ENCODE measurements around the gene CTIF. TPM values are rescaled to one million over a fixed set of nuclear protein-coding genes. Genes with fewer than 3 reads are reported as not detected.

The CTIF gene
- total RNA-seq, 5 donors from 2014 or later (not counting 1 experiment from before 2014, with no cell fraction given), result 3.2 to 6.7 (median 4.7) TPM

DNA sequence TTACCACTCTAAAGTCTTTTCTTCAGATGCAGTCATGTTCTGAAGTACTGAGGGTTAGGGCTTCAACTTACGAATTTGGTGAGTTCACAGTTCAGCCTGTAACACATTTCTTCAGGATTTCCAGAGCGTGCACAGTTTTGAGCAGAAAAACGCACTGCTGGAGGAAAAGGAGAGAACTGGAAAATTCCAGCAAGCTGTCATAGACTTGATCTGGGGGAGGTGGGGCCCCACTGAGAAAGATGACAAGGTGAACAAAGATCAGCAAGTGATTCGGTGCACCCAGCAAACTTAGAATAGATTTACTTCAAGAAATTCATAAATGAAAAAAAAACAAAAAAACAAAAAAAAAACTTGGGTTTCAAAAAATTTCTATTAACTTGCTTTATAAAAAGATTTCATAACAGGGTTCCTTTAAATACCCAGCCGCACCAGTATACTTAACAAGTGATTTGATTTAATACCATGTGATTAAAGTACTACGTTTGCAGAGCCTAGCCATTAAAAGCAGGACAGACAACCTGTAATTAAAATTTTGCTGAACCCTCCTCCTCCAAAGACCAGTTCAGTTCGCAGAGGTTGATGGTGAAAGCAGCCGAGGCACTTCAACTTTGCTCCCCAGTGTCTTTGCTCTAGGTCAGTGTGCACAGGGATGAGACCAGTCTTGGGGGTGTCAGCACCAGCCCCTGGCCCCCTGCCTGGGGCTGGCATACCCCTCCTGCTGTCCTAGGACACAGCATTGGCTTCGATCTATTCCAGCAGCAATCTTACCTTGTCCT lies 30.5 kb downstream of the CTIF start:
- no peak overlapping the region for H3K4me3 ChIP-seq (ENCODE audit: control insufficient read depth in 1 of 2, extremely low read depth in 1 of 2, low read length in 1 of 2)
- H3K36me3 Mint-ChIP-seq, result no peaks in the 10 kb centered on the region
- POLR2A ChIA-PET, result no interaction called here
- H3K4me1 Mint-ChIP-seq, result no peaks in the 10 kb centered on the region
- H3K9me3 ChIP-seq, result no peaks in the 10 kb centered on the region
- peaks cover 2 to 3% of the 10 kb centered on the region in 2 donors for H3K27me3 Mint-ChIP-seq
- WGBS (ENCODE audit: insufficient coverage), result 90% methylated on average over 4 of the region's 9 CpGs
- peaks cover 0 to 10% of the 10 kb centered on the region in 2 experiments for H3K27me3 ChIP-seq (replicated peaks in 1 of 2; ENCODE audit: control insufficient read depth in 2 of 2, extremely low read depth in 1 of 2, insufficient read depth in 2 of 2, low read length in 1 of 2)
- no peaks in the 10 kb centered on the region for H3K36me3 ChIP-seq (ENCODE audit: control insufficient read depth in 2 of 2, extremely low read depth in 1 of 2, insufficient read depth in 1 of 2, low read length in 1 of 2)
- DNase-seq (no peak), ATAC-seq (replicated peaks in 1 of 4) (no peak)
- no peak overlapping the region for H3K27ac ChIP-seq (ENCODE audit: low read length)
- CTCF ChIA-PET, result no interaction called here
- H3K4me3 Mint-ChIP-seq, result no peak overlapping the region
- H3K27ac Mint-ChIP-seq, result no peak overlapping the region
- no peaks in the 10 kb centered on the region for H3K4me1 ChIP-seq (ENCODE audit: control insufficient read depth in 1 of 2, extremely low read depth in 1 of 2, insufficient read depth in 2 of 2, low read length in 2 of 2)
- peaks cover 0 to 5% (median 2%) of the 10 kb centered on the region in 3 donors for H3K9me3 Mint-ChIP-seq

- Mint-ChIP-seq H3K36me3 (no peaks in the 10 kb centered on the region), H3K4me1 (no peaks in the 10 kb centered on the region), H3K9me3 (peaks cover 0 to 5% (median 2%) of the 10 kb centered on the region in 3 donors), H3K4me3 (no peak overlapping the region), H3K27ac (no peak overlapping the region), H3K27me3 (peaks cover 2 to 3% of the 10 kb centered on the region in 2 donors)
- H3K36me3 ChIP-seq (ENCODE audit: control insufficient read depth in 2 of 2, extremely low read depth in 1 of 2, insufficient read depth in 1 of 2, low read length in 1 of 2), result no peaks in the 10 kb centered on the region
- no CpG with 5 or more reads among the region's 4 CpGs for WGBS (ENCODE audit: insufficient coverage)
- H3K27me3 ChIP-seq (replicated peaks in 1 of 2; ENCODE audit: control insufficient read depth in 2 of 2, extremely low read depth in 1 of 2, insufficient read depth in 2 of 2, low read length in 1 of 2), result peaks cover 0 to 10% of the 10 kb centered on the region in 2 experiments
- H3K27ac ChIP-seq (ENCODE audit: low read length), result no peak overlapping the region
- H3K9me3 ChIP-seq, result no peaks in the 10 kb centered on the region
- H3K4me1 ChIP-seq (ENCODE audit: control insufficient read depth in 1 of 2, extremely low read depth in 1 of 2, insufficient read depth in 2 of 2, low read length in 2 of 2), result no peaks in the 10 kb centered on the region
- DNase-seq (no peak), ATAC-seq (replicated peaks in 1 of 4) (no peak)
- ChIA-PET POLR2A (no interaction called here), CTCF (no interaction called here)
- H3K4me3 ChIP-seq (ENCODE audit: control insufficient read depth in 1 of 2, extremely low read depth in 1 of 2, low read length in 1 of 2), result no peak overlapping the region
These were observed 31.1 kb downstream of the CTIF start for GRCh38 chr18:48569915-48570264.

- Mint-ChIP-seq H3K4me1 (no peaks in the 10 kb centered on the region), H3K4me3 (no peak overlapping the region), H3K9me3 (peaks cover 0 to 5% (median 2%) of the 10 kb centered on the region in 3 donors), H3K27ac (no peak overlapping the region), H3K27me3 (peaks cover 2 to 3% of the 10 kb centered on the region in 2 donors), H3K36me3 (no peaks in the 10 kb centered on the region)
- no peak for ATAC-seq (replicated peaks in 1 of 4)
- H3K36me3 ChIP-seq (ENCODE audit: control insufficient read depth in 2 of 2, extremely low read depth in 1 of 2, insufficient read depth in 1 of 2, low read length in 1 of 2), result no peaks in the 10 kb centered on the region
- POLR2A ChIA-PET, result no interaction called here
- 95% methylated on average over 6 of the region's 6 CpGs for WGBS (ENCODE audit: insufficient coverage)
- H3K27ac ChIP-seq (ENCODE audit: low read length), result no peak overlapping the region
- no peak for DNase-seq
- H3K4me1 ChIP-seq (ENCODE audit: control insufficient read depth in 1 of 2, extremely low read depth in 1 of 2, insufficient read depth in 2 of 2, low read length in 2 of 2), result no peaks in the 10 kb centered on the region
- H3K4me3 ChIP-seq (ENCODE audit: control insufficient read depth in 1 of 2, extremely low read depth in 1 of 2, low read length in 1 of 2), result no peak overlapping the region
- CTCF ChIA-PET, result no interaction called here
- H3K27me3 ChIP-seq (replicated peaks in 1 of 2; ENCODE audit: control insufficient read depth in 2 of 2, extremely low read depth in 1 of 2, insufficient read depth in 2 of 2, low read length in 1 of 2), result peaks cover 0 to 10% of the 10 kb centered on the region in 2 experiments
- no peaks in the 10 kb centered on the region for H3K9me3 ChIP-seq
These were observed 31.5 kb downstream of the CTIF start for GRCh38 chr18:48570313-48570712.

DNA sequence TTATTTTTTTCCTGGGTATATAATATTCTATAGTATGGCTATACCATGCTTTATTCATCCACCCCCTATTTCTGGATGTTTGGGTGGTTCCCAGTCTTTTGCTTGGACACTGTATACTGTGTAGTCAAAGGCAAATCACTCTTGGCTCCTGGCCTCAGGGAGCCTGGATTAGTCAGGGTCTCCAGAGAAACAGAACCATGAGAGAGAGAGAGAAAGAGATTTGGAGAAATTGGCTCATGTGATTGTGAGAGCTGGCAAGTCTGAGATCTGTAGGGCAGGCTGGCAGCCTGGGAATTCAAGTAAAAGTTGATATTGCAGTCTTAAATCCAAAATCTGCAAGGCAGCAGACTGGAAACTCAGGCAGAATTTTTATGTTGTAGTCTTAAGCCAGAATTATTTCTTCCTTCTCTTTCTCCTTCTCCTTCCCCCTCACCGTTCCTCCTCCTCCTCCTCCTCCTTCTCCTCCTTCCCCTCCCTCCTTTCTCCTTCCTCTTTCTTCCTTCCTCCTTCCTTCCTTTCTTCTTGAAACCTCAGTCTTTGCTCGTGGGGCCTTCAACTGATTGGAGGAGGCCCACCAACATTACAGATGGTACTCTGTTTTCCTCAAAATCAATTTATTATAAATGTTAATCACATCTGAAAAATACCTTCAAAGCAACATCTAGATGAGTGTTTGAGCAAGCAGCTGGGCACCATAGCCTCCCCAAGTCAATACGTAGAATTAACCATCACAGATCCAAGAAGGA lies 33.0 kb downstream of the CTIF start:
- H3K27ac Mint-ChIP-seq, result no peak overlapping the region
- Histone ChIP-seq H3K9me3 (no peaks in the 10 kb centered on the region), H3K27ac (ENCODE audit: low read length) (no peak overlapping the region), H3K27me3 (replicated peaks in 1 of 2; ENCODE audit: control insufficient read depth in 2 of 2, extremely low read depth in 1 of 2, insufficient read depth in 2 of 2, low read length in 1 of 2) (peaks cover 0 to 7% of the 10 kb centered on the region in 2 experiments), H3K36me3 (ENCODE audit: control insufficient read depth in 2 of 2, extremely low read depth in 1 of 2, insufficient read depth in 1 of 2, low read length in 1 of 2) (no peaks in the 10 kb centered on the region), H3K4me3 (ENCODE audit: control insufficient read depth in 1 of 2, extremely low read depth in 1 of 2, low read length in 1 of 2) (no peak overlapping the region), H3K4me1 (ENCODE audit: control insufficient read depth in 1 of 2, extremely low read depth in 1 of 2, insufficient read depth in 2 of 2, low read length in 2 of 2) (no peaks in the 10 kb centered on the region)
- DNase-seq (no peak), ATAC-seq (replicated peaks in 1 of 4) (no peak)
- no peaks in the 10 kb centered on the region for H3K4me1 Mint-ChIP-seq
- H3K27me3 Mint-ChIP-seq, result peaks cover 2 to 3% of the 10 kb centered on the region in 2 donors
- no peaks in the 10 kb centered on the region for H3K36me3 Mint-ChIP-seq
- no peak overlapping the region for H3K4me3 Mint-ChIP-seq
- ChIA-PET POLR2A (interaction anchor here in 1 of 2 donors (0.6 kb wide), 1 partner anchor 1612 kb away, joined by 4 read pairs; no protein-coding TSS in a partner anchor), CTCF (no interaction called here)
- peaks cover 0 to 5% (median 2%) of the 10 kb centered on the region in 3 donors for H3K9me3 Mint-ChIP-seq
- 20% methylated on average over 1 of the region's 3 CpGs for WGBS (ENCODE audit: insufficient coverage)

GRCh38 chr18:48572402-48573126 lies 33.7 kb downstream of the CTIF start:
- WGBS (ENCODE audit: insufficient coverage), result 74% methylated on average over 3 of the region's 10 CpGs
- Histone ChIP-seq H3K4me1 (ENCODE audit: control insufficient read depth in 1 of 2, extremely low read depth in 1 of 2, insufficient read depth in 2 of 2, low read length in 2 of 2) (no peaks in the 10 kb centered on the region), H3K4me3 (ENCODE audit: control insufficient read depth in 1 of 2, extremely low read depth in 1 of 2, low read length in 1 of 2) (no peak overlapping the region), H3K36me3 (ENCODE audit: control insufficient read depth in 2 of 2, extremely low read depth in 1 of 2, insufficient read depth in 1 of 2, low read length in 1 of 2) (no peaks in the 10 kb centered on the region), H3K27ac (ENCODE audit: low read length) (no peak overlapping the region), H3K27me3 (replicated peaks in 1 of 2; ENCODE audit: control insufficient read depth in 2 of 2, extremely low read depth in 1 of 2, insufficient read depth in 2 of 2, low read length in 1 of 2) (peaks cover 0 to 7% of the 10 kb centered on the region in 2 experiments), H3K9me3 (no peaks in the 10 kb centered on the region)
- Mint-ChIP-seq H3K36me3 (no peaks in the 10 kb centered on the region), H3K27ac (no peak overlapping the region), H3K4me1 (no peaks in the 10 kb centered on the region), H3K9me3 (peaks cover 0 to 5% (median 2%) of the 10 kb centered on the region in 3 donors), H3K27me3 (peaks cover 2 to 3% of the 10 kb centered on the region in 2 donors), H3K4me3 (no peak overlapping the region)
- ChIA-PET CTCF (no interaction called here), POLR2A (interaction anchor here in 1 of 2 donors (0.6 kb wide), 1 partner anchor 1611 kb away, joined by 4 read pairs; no protein-coding TSS in a partner anchor)
- DNase-seq (no peak), ATAC-seq (replicated peaks in 1 of 4) (no peak)

GRCh38 chr18:48573632-48574283 lies 34.9 kb downstream of the CTIF start:
- H3K27me3 Mint-ChIP-seq, result peaks cover 2 to 3% of the 10 kb centered on the region in 2 donors
- H3K36me3 ChIP-seq (ENCODE audit: control insufficient read depth in 2 of 2, extremely low read depth in 1 of 2, insufficient read depth in 1 of 2, low read length in 1 of 2), result no peaks in the 10 kb centered on the region
- H3K4me3 ChIP-seq (ENCODE audit: control insufficient read depth in 1 of 2, extremely low read depth in 1 of 2, low read length in 1 of 2), result no peak overlapping the region
- whole genome bisulfite sequencing (ENCODE audit: insufficient coverage), result 83% methylated on average over 8 of the region's 14 CpGs
- H3K27ac ChIP-seq (ENCODE audit: low read length), result no peak overlapping the region
- H3K4me1 Mint-ChIP-seq, result no peaks in the 10 kb centered on the region
- H3K4me1 ChIP-seq (ENCODE audit: control insufficient read depth in 1 of 2, extremely low read depth in 1 of 2, insufficient read depth in 2 of 2, low read length in 2 of 2), result no peaks in the 10 kb centered on the region
- CTCF ChIA-PET, result interaction anchor here in 1 of 2 donors (0.5 kb wide), 1 partner anchor 21 kb away, joined by 3 read pairs; no protein-coding TSS in a partner anchor
- peaks cover 0 to 7% of the 10 kb centered on the region in 2 experiments for H3K27me3 ChIP-seq (replicated peaks in 1 of 2; ENCODE audit: control insufficient read depth in 2 of 2, extremely low read depth in 1 of 2, insufficient read depth in 2 of 2, low read length in 1 of 2)
- ATAC-seq (replicated peaks in 1 of 4), result no peak
- no peak for DNase-seq
- POLR2A ChIA-PET, result no interaction called here
- no peak overlapping the region for H3K4me3 Mint-ChIP-seq
- peaks cover 0 to 6% (median 4%) of the 10 kb centered on the region in 3 donors for H3K9me3 Mint-ChIP-seq
- no peaks in the 10 kb centered on the region for H3K9me3 ChIP-seq
- H3K27ac Mint-ChIP-seq, result no peak overlapping the region
- no peaks in the 10 kb centered on the region for H3K36me3 Mint-ChIP-seq

Data from T-cell (primary cell).